Naive thymus-derived CD8-positive, alpha-beta T cell (primary cell): ENCODE data around the gene PRPF6. TPM values are rescaled to one million over a fixed set of nuclear protein-coding genes. Genes with fewer than 3 reads are reported as not detected.

Experiments used
- ATAC-seq, 2 donors: fragments of 150-1000 bp; cut with Tn5 transposase in 1 of 2; sonication (Bioruptor Pico), chemical (Tn5 transposase) in 1 of 2; 1 replicate in 1 of 2; 2 replicates in 1 of 2; pipeline ENCODE4 v1.10.0; 2021; ENCODE audit warnings: mild to moderate bottlenecking in 2 of 2, moderate library complexity in 2 of 2
- POLR2A ChIA-PET: fragments of 350-600 bp; sonication (Branson Sonifier 250); formaldehyde crosslinking; loops from one replicate; lab custom pipeline; 2021; ENCODE audit warnings: antibody characterized with exemption; lab: Charles Lee
- DNase-seq, 10 donors: peaks; one replicate each; pipeline versions ENCODE4 v3.0.0 to v3.0.0-alpha.2; 2020 to 2022
- H3K27ac Mint-ChIP-seq, 10 donors: one replicate each; pipeline ENCODE4 v1.8.0; 2020 to 2022; ENCODE audit warnings: mild to moderate bottlenecking in 10 of 10, mixed read lengths in 10 of 10, moderate library complexity in 4 of 10, inconsistent platforms in 1 of 10
- H3K27me3 Mint-ChIP-seq, 5 donors: one replicate each; pipeline ENCODE4 v1.8.0; 2021 to 2022; ENCODE audit warnings: mixed read lengths in 5 of 5
- H3K36me3 Mint-ChIP-seq, 3 donors: one replicate each; pipeline ENCODE4 v1.8.0; 2020 to 2022; ENCODE audit warnings: mixed read lengths in 3 of 3, mild to moderate bottlenecking in 2 of 3, inconsistent platforms in 1 of 3
- H3K4me1 Mint-ChIP-seq, 4 donors: one replicate each; pipeline ENCODE4 v1.8.0; 2021 to 2022; ENCODE audit warnings: mixed read lengths in 4 of 4
- H3K4me3 Mint-ChIP-seq, 10 donors: one replicate each; pipeline ENCODE4 v1.8.0; 2020 to 2022; ENCODE audit warnings: mild to moderate bottlenecking in 10 of 10, mixed read lengths in 10 of 10, moderate library complexity in 6 of 10, inconsistent platforms in 1 of 10
- H3K9me3 Mint-ChIP-seq, 9 donors: one replicate each; pipeline ENCODE4 v1.8.0; 2020 to 2022; ENCODE audit warnings: mixed read lengths in 9 of 9, mild to moderate bottlenecking in 3 of 9, inconsistent platforms in 1 of 9, moderate library complexity in 1 of 9
- polyA plus RNA-seq, 3 donors: library from polyadenylated mRNA; unstranded; fragments of 300-500 nt; fragmentation: Illumina TruSeq; gene quantifications; one replicate each; pipeline ENCODE4 v1.2.3, GENCODE V29; 2021
- total RNA-seq, 8 experiments: library from RNA in 2 of 8; stranded (reverse) in 2 of 8; gene quantifications; one replicate each; pipeline ENCODE4 v1.2.3 and lab custom pipeline; 2021 to 2026

Gene PRPF6
- total and polyA plus RNA-seq, 5 experiments from 2014 or later = 67.2 to 110 (median 91.1) TPM

DNA sequence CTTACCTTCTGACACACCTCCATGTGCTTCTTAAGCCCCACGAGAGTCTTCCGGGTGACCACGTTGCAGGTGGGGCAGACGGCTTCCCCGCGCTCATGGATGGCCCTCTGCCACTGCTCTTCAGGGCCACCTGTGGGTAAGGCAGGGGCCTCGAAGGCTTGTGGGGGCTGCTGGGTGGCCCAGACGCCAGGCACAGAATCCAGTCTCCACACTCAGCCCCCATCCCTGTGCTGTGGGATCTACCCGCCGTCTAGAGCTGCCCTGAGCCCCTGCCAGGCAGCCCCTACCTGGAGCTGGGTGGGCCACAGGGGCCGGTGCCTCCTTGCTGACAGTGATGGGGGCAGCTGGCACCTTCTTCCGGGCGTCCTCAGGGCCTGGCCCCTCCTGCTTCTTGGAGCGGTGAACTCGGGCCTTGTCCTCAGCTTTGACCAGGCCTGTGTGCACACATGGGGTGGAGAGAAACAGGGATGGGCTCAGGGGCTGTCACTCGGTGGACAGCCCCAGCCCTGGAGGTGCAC, 17.1 kb upstream of the PRPF6 start:
- Mint-ChIP-seq H3K27me3 (no peaks in the 10 kb centered on the region), H3K36me3 (peaks cover 0 to 22% (median 2%) of the 10 kb centered on the region in 3 donors), H3K27ac (no peak overlapping the region), H3K9me3 (peaks cover 0 to 6% (median 0%) of the 10 kb centered on the region in 9 donors), H3K4me1 (peaks cover 8 to 9% (median 8%) of the 10 kb centered on the region in 4 donors), H3K4me3 (peak overlapping the region in 1 of 10 donors; percentile 56)
- POLR2A ChIA-PET = interaction anchor here (0.5 to 1.5 kb wide), 3 partner anchors 10 to 43 kb away, joined by 3 read pairs; partner anchors contain the start of gene PRPF6
- ATAC-seq (no peak), DNase-seq (peak in 1 of 10 donors; percentile 52)

DNA sequence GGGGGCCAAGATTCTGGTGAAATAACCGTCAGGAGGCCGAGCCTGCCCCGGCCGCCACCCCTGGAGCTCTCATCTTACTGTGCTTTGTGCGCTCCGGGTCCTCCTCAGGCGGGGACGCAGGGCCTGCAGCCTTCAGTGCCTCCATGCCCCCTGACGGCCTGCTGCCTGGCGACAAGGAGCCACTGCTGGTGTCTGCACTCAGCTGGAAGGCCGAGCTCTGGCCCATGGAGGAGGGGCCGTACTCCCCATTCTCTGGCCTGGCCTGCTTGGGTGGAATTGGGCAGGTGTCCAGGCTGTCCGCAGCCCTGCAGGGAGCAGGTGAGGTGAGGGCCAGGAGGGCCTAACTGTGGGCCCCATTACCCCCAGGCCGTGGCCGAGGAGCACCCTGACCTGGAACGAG, 16.5 kb upstream of the PRPF6 start:
- POLR2A ChIA-PET = interaction anchor here (1.3 to 1.5 kb wide), 2 partner anchors 9 to 16 kb away, joined by 3 read pairs; partner anchors contain the start of gene PRPF6
- H3K27me3 Mint-ChIP-seq = no peaks in the 10 kb centered on the region
- peaks cover 10 to 11% (median 11%) of the 10 kb centered on the region in 4 donors for H3K4me1 Mint-ChIP-seq
- ATAC-seq (no peak), DNase-seq (no peak)
- H3K9me3 Mint-ChIP-seq = peaks cover 0 to 6% (median 0%) of the 10 kb centered on the region in 9 donors
- no peak overlapping the region for H3K4me3 Mint-ChIP-seq
- H3K27ac Mint-ChIP-seq = no peak overlapping the region
- H3K36me3 Mint-ChIP-seq = peaks cover 0 to 20% (median 2%) of the 10 kb centered on the region in 3 donors

DNA sequence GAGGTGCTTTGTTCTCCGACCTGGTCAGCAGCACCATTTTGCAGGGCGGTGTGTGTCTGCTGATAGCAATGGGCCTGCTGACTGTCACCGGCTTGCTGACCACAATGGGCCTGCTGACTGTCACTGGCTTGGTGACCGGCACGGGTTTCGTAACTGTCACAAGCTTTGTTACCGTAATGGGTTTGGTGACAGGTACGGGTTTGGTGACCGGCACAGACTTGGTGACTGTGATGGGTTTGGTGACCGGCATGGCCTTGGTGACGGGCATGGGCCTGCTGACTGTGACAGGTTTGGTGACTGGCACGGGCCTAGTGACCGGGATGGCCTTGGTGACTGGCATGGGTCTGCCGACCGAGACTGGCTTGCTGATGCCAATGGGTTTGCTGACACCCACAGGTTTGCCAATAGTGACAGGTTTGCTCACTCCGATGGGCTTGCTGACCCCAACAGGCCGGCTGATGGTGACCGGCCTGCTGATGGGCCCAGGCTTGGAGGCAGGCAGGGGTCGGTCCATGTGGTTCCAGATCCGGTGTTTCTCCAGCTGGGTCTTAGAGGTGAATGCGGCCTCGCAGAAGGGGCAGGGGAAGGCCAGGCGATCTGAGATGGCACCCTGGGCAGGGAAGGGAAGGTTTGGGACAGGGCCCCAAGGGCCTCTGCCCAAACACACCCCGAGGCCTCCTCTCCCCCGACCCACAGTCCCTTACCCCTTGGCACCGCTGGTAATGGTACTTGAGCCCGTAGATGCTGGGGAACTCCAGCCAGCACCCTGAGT, 14.6 kb upstream of the PRPF6 start:
- H3K27me3 Mint-ChIP-seq = no peaks in the 10 kb centered on the region
- DNase-seq (peak in 1 of 10 donors; percentile 61), ATAC-seq (no peak)
- H3K4me1 Mint-ChIP-seq = peaks cover 10 to 17% (median 13%) of the 10 kb centered on the region in 4 donors
- POLR2A ChIA-PET = interaction anchor here (1.1 to 2.2 kb wide), 2 partner anchors 9 to 14 kb away, joined by 3 to 5 read pairs; partner anchors contain the start of gene SAMD10
- H3K4me3 Mint-ChIP-seq = peak overlapping the region in 1 of 10 donors; percentile 40
- H3K36me3 Mint-ChIP-seq = peaks cover 0 to 13% (median 0%) of the 10 kb centered on the region in 3 donors
- peak overlapping the region in 2 of 10 donors; percentile 43 to 65 for H3K27ac Mint-ChIP-seq
- H3K9me3 Mint-ChIP-seq = peaks cover 0 to 6% (median 0%) of the 10 kb centered on the region in 9 donors

DNA sequence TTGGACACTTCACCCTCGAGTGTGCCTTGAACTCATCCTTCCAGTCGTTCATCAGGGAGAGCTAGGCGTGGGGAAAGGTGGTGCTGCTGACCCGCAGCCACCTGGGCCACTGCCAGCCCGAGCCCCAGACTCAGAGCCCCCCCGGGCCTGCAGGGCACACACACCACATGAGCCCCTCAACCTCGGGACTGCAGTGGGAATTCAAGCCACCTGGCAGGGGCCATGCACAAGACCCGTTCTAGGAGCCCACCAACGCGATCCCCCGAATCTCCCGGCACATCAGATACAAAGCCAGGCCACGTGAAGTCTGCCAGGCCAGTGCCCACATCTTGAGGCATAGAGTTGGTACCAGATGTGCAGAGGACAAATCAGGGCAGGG, 14.0 kb upstream of the PRPF6 start:
- H3K4me3 Mint-ChIP-seq = no peak overlapping the region

GRCh38 chr20:63967330-63968135, 13.4 kb upstream of the PRPF6 start:
- H3K27me3 Mint-ChIP-seq = no peaks in the 10 kb centered on the region
- H3K4me3 Mint-ChIP-seq = peak overlapping the region in 5 of 10 donors; percentile 30 to 88 (median 84)
- peaks cover 10 to 22% (median 16%) of the 10 kb centered on the region in 4 donors for H3K4me1 Mint-ChIP-seq
- no peak for ATAC-seq
- DNase-seq = peak in 1 of 10 donors; percentile 57
- POLR2A ChIA-PET = interaction anchor here (0.5 to 2.2 kb wide), 7 partner anchors 9 to 132 kb away, joined by 3 to 9 read pairs (median 4); partner anchors contain the start of genes SAMD10 and UCKL1
- peak overlapping the region in 4 of 10 donors; percentile 41 to 92 (median 79) for H3K27ac Mint-ChIP-seq
- H3K36me3 Mint-ChIP-seq = peaks cover 0 to 5% (median 0%) of the 10 kb centered on the region in 3 donors
- H3K9me3 Mint-ChIP-seq = peaks cover 0 to 6% (median 0%) of the 10 kb centered on the region in 9 donors

More for the DNA sequence above, 14.0 kb upstream of the PRPF6 start:
- peaks cover 0 to 6% (median 0%) of the 10 kb centered on the region in 9 donors for H3K9me3 Mint-ChIP-seq
- H3K36me3 Mint-ChIP-seq = peaks cover 0 to 9% (median 0%) of the 10 kb centered on the region in 3 donors
- ATAC-seq (no peak), DNase-seq (no peak)
- H3K27ac Mint-ChIP-seq = no peak overlapping the region
- peaks cover 10 to 17% (median 14%) of the 10 kb centered on the region in 4 donors for H3K4me1 Mint-ChIP-seq
- H3K27me3 Mint-ChIP-seq = no peaks in the 10 kb centered on the region
- POLR2A ChIA-PET = interaction anchor here (1.1 to 2.2 kb wide), 3 partner anchors 8 to 13 kb away, joined by 3 to 5 read pairs (median 4); partner anchors contain the start of gene SAMD10

- Mint-ChIP-seq H3K27ac (peak overlapping the region; percentile 71 to 92 (median 88)), H3K36me3 (peaks cover 0 to 6% (median 0%) of the 10 kb centered on the region in 3 donors), H3K4me1 (peaks cover 13 to 27% (median 20%) of the 10 kb centered on the region in 4 donors), H3K4me3 (peak overlapping the region; percentile 76 to 91 (median 84)), H3K27me3 (no peaks in the 10 kb centered on the region), H3K9me3 (peaks cover 0 to 6% (median 0%) of the 10 kb centered on the region in 9 donors)
- ATAC-seq (peak in 1 of 2 donors; percentile 40), DNase-seq (peak in 1 of 10 donors; percentile 60)
- POLR2A ChIA-PET = interaction anchor here (0.5 to 2.2 kb wide), 10 partner anchors 9 to 131 kb away, joined by 3 to 9 read pairs (median 4); partner anchors contain the start of genes DNAJC5, SAMD10 and UCKL1
Observed at GRCh38 chr20:63968136-63968927, 12.6 kb upstream of the PRPF6 start.

GRCh38 chr20:63968928-63969760, 11.8 kb upstream of the PRPF6 start:
- ATAC-seq (peak; percentile 42 to 56), DNase-seq (peak in 5 of 10 donors; percentile 38 to 76 (median 48))
- peaks cover 0 to 10% (median 0%) of the 10 kb centered on the region in 3 donors for H3K36me3 Mint-ChIP-seq
- peak overlapping the region; percentile 76 to 91 (median 84) for H3K4me3 Mint-ChIP-seq
- POLR2A ChIA-PET = interaction anchor here (0.7 to 2.2 kb wide), 8 partner anchors 10 to 130 kb away, joined by 3 to 9 read pairs (median 4); partner anchors contain the start of genes DNAJC5, SAMD10 and UCKL1
- H3K4me1 Mint-ChIP-seq = peaks cover 19 to 35% (median 26%) of the 10 kb centered on the region in 4 donors
- peaks cover 0 to 3% (median 0%) of the 10 kb centered on the region in 9 donors for H3K9me3 Mint-ChIP-seq
- no peaks in the 10 kb centered on the region for H3K27me3 Mint-ChIP-seq
- H3K27ac Mint-ChIP-seq = peak overlapping the region; percentile 71 to 92 (median 88)

DNA sequence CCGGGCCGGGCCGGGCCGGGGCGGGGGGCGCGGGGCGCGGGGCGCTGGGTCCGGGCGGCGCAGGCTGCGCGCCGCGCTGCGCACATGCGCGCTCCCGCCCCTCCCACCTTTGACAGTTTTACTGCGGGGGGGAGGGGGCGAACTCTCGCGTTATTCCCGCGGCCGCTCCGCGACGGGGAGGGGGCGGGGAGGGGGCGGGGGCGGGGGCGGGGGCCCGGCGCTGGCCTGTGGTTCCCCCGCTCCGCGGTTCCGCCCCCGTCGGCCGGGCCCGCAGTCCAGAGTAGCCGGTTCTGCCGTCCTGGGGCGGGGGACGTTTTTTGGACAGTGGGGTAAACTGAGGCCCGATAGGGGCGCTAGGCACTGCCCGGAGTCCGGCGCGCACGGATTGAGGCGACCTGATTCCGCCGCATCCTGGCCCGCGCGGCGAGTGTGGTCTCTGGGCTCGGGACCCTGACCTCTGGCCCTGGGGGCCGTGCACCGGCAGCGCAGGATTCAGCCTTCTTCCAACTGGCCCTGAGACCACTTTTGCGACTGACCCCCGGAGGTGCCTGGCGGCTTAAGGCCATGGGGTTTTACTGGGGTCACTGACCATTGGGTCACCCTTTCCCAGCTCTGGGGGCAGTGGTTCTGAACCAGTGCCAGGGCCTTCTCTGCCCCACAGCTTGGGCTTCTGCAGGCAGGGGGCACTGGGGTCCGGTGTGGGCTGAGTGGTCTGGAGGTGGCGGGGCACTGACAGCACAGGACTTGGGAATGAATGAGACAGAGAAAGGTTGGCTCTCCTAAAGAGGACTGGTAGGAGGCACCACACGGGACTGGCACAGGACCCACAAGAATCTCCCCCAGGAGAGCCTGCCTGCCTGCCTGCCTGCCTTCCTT, 10.9 kb upstream of the PRPF6 start, which contains the start of gene ZNF512B:
Gene ZNF512B, minus strand, starts transcription at position 93 of the 876 bp plus-strand sequence. CDS start 1,980 bp downstream, outside the sequence.
- Mint-ChIP-seq H3K4me3 (peak within 1 kb of the TSS; percentile 76 to 91 (median 84)), H3K4me1 (peaks cover 19 to 37% (median 30%) of the 10 kb centered on the region in 4 donors), H3K9me3 (peaks cover 0 to 3% (median 0%) of the 10 kb centered on the region in 9 donors), H3K27ac (peak within 1 kb of the TSS; percentile 71 to 92 (median 88)), H3K36me3 (peaks cover 0 to 15% (median 0%) of the 10 kb centered on the region in 3 donors), H3K27me3 (no peaks in the 10 kb centered on the region)
- POLR2A ChIA-PET = interaction anchor here (1.0 to 1.5 kb wide), 2 partner anchors 10 to 13 kb away, joined by 3 to 4 read pairs; partner anchors contain the start of gene UCKL1
- ATAC-seq (peak; percentile 41 to 47), DNase-seq (peak; percentile 27 to 79 (median 44))

DNA sequence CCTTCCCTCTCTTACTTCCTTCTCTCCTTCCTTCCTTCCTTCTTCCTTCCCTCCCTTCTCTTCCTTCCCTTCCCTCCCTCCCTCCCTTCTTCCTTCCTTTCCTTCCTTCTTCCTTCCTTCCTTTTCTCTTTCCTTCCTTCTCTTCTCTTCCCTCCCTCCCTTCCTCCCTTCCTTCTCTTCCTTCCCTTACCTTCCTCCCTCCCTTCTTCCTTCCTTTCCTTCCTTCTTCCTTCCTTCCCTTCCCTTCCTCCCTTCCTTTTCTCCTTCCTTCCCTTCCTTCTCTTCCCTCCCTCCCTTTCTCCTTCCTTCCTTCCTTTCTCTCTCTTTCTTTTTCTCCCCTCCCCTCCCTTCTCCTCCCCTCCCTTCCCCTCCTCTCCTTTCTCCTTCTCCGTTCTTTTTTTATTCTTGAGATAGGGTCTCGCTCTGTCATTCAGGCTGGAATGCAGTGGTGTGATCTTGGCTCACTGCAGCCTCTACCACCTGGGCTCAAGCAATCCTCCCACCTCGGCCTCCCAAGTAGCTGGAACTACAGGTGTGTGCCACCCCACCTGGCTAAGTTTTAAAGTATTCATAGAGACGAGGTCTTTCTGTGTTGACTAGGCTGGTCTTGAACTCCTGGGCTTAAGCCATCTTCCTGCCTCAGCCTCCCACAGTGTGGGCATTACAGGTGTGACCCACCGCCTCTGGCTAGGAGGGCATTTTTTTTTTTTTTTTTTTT, 10.1 kb upstream of the PRPF6 start:
- H3K27me3 Mint-ChIP-seq = no peaks in the 10 kb centered on the region
- H3K36me3 Mint-ChIP-seq = peaks cover 0 to 16% (median 0%) of the 10 kb centered on the region in 3 donors
- POLR2A ChIA-PET = interaction anchor here (0.7 to 1.5 kb wide), 4 partner anchors 9 to 194 kb away, joined by 3 to 8 read pairs (median 4); partner anchors contain the start of gene UCKL1
- peaks cover 0 to 2% (median 0%) of the 10 kb centered on the region in 9 donors for H3K9me3 Mint-ChIP-seq
- H3K4me1 Mint-ChIP-seq = peaks cover 19 to 39% (median 30%) of the 10 kb centered on the region in 4 donors
- peak overlapping the region; percentile 67 to 88 (median 70) for H3K4me3 Mint-ChIP-seq
- no peak for DNase-seq
- no peak for ATAC-seq
- peak overlapping the region in 8 of 10 donors; percentile 2 to 90 (median 70) for H3K27ac Mint-ChIP-seq
